Liver (tissue), 3 donors: ENCODE results near the gene PRAME.

ENCODE experiments used
- ATF3 ChIP-seq: IDR thresholded peaks from 2 replicates; pipeline ENCODE4 v1.6.1; 2016; ENCODE audit warnings: antibody characterized with exemption
- CTCF ChIP-seq: fragments of 150-350 bp; IDR thresholded peaks from 2 replicates; pipeline ENCODE4 v1.5.1; 2017; ENCODE audit warnings: improper control_type of control experiment, low read depth, low read length; ENCODE audit not compliant: missing input control
- EGR1 ChIP-seq, 2 donors: IDR thresholded peaks; 2 replicates each; pipeline ENCODE4 v1.6.1; 2016 to 2018; ENCODE audit warnings: antibody characterized with exemption in 2 of 2, low read depth in 2 of 2
- FOXA1 ChIP-seq: IDR thresholded peaks from 2 replicates; pipeline ENCODE4 v1.6.1; 2016; ENCODE audit warnings: antibody characterized with exemption
- FOXA2 ChIP-seq: IDR thresholded peaks from 2 replicates; pipeline ENCODE4 v1.6.1; 2016; ENCODE audit warnings: antibody characterized with exemption
- GABPA ChIP-seq, 2 donors: IDR thresholded peaks in 1 of 2; conservative IDR thresholded peaks in 1 of 2; 2 replicates each; pipeline ENCODE4 v1.6.1; 2016; ENCODE audit warnings: antibody characterized with exemption in 2 of 2, mild to moderate bottlenecking in 1 of 2, moderate library complexity in 1 of 2
- JUND ChIP-seq, 2 donors: IDR thresholded peaks; 2 replicates each; pipeline ENCODE4 v1.6.1; 2016; ENCODE audit warnings: antibody characterized with exemption in 2 of 2
- MAX ChIP-seq: IDR thresholded peaks from 2 replicates; pipeline ENCODE4 v1.6.1; 2016; ENCODE audit warnings: antibody characterized with exemption
- NR2F2 ChIP-seq: IDR thresholded peaks from 2 replicates; pipeline ENCODE4 v1.6.1; 2016; ENCODE audit warnings: antibody characterized with exemption
- RAD21 ChIP-seq, 2 donors: IDR thresholded peaks; 2 replicates each; pipeline ENCODE4 v1.6.1; 2016; ENCODE audit warnings: antibody characterized with exemption in 2 of 2, mild to moderate bottlenecking in 2 of 2
- SP1 ChIP-seq: IDR thresholded peaks from 2 replicates; pipeline ENCODE4 v1.6.1; 2018; ENCODE audit warnings: antibody characterized with exemption, mild to moderate bottlenecking
- TAF1 ChIP-seq: conservative IDR thresholded peaks from 2 replicates; pipeline ENCODE4 v1.6.1; 2016; ENCODE audit warnings: antibody characterized with exemption, mild to moderate bottlenecking
- TF ChIP-seq, protein P1 (sequence below): IDR thresholded peaks from 2 replicates; pipeline ENCODE4 v1.6.1; 2016; ENCODE audit warnings: antibody characterized with exemption, mild to moderate bottlenecking
- donor health status: healthy.
- donor health status: healthy.

DNA sequence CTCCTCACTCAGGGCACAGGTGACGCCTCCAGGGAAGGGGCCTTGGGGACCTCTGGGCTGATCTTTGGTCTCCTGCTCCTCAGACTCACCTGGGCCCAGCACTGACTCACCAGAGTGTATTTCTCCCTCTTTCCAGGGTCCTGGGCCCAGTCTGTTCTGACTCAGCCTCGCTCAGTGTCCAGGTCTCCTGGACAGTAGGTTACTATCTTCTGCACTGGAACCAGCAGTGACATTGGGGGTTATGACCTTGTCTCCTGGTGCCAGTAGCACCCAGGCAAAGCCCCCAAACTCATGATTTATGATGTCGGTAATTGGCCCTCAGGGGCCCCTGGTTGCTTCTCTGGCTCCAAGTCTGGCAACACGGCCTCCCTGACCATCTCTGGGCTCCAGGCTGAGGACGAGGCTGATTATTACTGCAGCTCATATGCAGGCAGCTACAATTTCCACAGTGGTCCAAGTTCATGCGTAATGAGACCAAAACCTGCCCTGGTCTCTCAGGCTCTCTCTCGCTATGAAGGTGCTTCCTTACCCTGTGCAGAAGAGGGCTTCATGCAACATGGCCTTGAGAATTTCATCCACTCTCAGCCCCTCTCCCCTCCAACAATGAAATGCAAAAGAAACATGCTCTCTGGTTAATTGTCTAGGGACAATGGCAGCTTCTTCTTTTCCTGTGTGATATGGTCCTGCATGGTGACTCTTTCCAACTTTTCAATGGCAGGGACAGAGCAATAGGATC lies 21.0 kb upstream of the PRAME start:
- no peak for TF ChIP-seq CTCF
- no peak for TF ChIP-seq MAX
- TF ChIP-seq NR2F2 = no peak
- TF ChIP-seq GABPA (IDR thresholded peaks at IDR 0.05 in 1 of 2, conservative IDR thresholded peaks at IDR 0.05 in 1 of 2) = no peak
- TF ChIP-seq RAD21 (IDR thresholded peaks at IDR 0.05) = no peak
- TF ChIP-seq, protein P1, sequence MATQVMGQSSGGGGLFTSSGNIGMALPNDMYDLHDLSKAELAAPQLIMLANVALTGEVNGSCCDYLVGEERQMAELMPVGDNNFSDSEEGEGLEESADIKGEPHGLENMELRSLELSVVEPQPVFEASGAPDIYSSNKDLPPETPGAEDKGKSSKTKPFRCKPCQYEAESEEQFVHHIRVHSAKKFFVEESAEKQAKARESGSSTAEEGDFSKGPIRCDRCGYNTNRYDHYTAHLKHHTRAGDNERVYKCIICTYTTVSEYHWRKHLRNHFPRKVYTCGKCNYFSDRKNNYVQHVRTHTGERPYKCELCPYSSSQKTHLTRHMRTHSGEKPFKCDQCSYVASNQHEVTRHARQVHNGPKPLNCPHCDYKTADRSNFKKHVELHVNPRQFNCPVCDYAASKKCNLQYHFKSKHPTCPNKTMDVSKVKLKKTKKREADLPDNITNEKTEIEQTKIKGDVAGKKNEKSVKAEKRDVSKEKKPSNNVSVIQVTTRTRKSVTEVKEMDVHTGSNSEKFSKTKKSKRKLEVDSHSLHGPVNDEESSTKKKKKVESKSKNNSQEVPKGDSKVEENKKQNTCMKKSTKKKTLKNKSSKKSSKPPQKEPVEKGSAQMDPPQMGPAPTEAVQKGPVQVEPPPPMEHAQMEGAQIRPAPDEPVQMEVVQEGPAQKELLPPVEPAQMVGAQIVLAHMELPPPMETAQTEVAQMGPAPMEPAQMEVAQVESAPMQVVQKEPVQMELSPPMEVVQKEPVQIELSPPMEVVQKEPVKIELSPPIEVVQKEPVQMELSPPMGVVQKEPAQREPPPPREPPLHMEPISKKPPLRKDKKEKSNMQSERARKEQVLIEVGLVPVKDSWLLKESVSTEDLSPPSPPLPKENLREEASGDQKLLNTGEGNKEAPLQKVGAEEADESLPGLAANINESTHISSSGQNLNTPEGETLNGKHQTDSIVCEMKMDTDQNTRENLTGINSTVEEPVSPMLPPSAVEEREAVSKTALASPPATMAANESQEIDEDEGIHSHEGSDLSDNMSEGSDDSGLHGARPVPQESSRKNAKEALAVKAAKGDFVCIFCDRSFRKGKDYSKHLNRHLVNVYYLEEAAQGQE = no peak
- TF ChIP-seq FOXA1 = no peak
- no peak for TF ChIP-seq EGR1 (IDR thresholded peaks at IDR 0.05; ENCODE audit: low read depth in 2 of 2)
- no peak for TF ChIP-seq SP1
- no peak for TF ChIP-seq TAF1
- no peak for TF ChIP-seq JUND (IDR thresholded peaks at IDR 0.05)
- TF ChIP-seq ATF3 = no peak
- no peak for TF ChIP-seq FOXA2
